A673 (cell line): ENCODE data around the gene TNFRSF4.

Source experiments
- CTCF ChIP-seq: fragments of 300-800, 200-600 bp; sonication (generic); conservative IDR thresholded peaks from 2 replicates; pipeline ENCODE4 v1.5.1; 2017; ENCODE audit warnings: low read depth, mild to moderate bottlenecking, antibody characterized with exemption, low read length, moderate library complexity, mixed read lengths
- EZH2 ChIP-seq: fragments of 200-600 bp; sonication (generic); IDR thresholded peaks from 2 replicates; pipeline ENCODE4 v1.6.1; 2017; ENCODE audit warnings: borderline replicate concordance, low read depth, mild to moderate bottlenecking, mixed read lengths, antibody characterized with exemption, low read length; ENCODE audit not compliant: poor library complexity, severe bottlenecking

DNA sequence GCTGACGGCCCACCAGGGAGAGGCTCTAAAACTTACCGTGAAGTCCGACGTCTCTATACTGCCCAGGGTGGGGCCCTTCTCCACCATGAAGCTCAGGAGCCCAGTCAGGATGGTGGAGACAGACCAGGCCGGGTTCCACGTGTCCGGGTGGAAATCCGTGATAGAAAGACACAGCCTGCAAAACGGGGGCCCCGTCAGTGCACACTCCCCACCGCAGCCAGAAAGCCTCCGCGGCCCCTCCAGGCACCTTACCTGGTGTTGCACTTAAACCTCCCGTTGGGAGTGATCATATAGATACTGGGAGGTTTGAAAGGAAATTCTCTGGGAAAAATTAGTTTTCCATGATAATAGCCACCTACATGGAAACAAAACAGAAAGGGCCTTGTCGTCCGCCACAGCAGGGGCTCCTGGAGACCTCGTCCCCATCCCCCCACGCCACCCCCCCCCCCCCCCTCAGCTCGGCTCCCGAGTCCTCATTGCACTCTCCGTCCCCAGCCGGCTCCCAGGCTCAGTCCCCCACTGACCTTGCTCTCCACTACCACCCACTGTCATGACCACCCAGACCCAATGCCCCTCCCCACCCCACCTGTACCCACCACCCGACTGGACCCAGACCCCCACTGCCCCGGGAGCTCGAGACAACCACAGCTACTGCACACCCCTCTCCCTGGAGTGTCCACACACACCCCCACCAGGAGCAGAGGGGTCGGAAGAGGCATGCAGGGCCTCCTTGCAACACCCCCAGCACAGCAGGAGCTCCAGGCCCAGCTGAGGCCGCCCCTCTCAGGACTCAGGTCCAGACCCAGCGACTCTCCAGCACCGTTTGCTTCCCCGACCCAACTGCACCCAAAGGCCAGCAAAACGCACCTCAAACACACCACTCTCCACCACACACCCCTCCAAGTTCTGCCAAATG is 43.3 kb upstream of the TNFRSF4 start:
- TF ChIP-seq CTCF (no peak), EZH2 (no peak)
